Inflammatory macrophage (primary cell): ENCODE results near the gene TCF7.
A peak's percentile ranks its signal among the peaks of the same experiment; 100 is the strongest.

ENCODE experiments used
- DNase-seq, 2 donors: peaks; one replicate each; pipeline ENCODE4 v3.0.0-alpha.2; 2020 to 2022

TCF7 gene

DNA sequence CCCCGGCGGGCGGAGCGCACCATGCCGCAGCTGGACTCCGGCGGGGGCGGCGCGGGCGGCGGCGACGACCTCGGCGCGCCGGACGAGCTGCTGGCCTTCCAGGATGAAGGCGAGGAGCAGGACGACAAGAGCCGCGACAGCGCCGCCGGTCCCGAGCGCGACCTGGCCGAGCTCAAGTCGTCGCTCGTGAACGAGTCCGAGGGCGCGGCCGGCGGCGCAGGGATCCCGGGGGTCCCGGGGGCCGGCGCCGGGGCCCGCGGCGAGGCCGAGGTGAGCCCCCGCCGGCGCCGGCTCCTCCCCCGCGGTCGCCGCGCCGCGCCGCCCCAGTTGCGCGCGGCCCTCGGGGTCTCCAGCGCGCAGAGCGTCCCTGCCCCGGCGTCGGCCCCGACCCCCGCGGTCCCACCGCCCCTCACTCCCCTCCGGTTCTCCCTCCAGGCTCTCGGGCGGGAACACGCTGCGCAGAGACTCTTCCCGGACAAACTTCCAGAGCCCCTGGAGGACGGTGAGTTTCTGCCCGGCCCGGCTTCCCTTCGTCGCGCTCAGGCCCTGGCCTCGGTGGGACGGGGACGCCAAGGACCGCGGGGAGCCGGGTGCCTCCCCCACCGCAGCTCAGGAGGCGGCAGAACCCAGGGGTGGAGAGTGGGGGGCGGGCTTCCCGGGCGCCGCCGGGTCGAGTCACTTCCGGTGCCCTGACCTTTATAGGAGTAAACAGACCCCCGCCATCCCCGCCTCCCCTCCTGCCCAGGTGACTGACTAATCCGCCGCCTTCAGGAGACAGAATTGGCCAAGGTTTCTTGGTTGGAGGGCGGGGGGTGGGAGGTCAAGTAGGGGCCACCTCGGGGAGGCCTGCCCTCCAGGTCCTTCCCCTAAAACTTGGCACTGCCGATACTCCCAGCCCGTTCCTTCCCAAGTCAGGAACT, 665 bp downstream of the TCF7 start:
- no peak for DNase-seq

DNA sequence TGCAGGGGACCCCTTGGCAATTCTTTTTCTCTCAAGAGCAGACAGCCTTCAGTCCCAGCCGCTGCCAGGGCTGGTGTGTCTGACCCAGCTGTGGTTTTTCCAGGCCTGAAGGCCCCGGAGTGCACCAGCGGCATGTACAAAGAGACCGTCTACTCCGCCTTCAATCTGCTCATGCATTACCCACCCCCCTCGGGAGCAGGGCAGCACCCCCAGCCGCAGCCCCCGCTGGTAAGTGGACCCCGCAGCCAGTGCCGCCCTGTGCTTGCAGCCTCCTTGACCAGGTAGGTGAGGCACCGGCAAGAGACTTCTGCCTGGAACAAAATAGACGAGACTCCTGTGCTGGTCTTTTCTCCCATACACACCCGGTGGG, 1.3 kb downstream of the TCF7 start:
- no peak for DNase-seq

DNA sequence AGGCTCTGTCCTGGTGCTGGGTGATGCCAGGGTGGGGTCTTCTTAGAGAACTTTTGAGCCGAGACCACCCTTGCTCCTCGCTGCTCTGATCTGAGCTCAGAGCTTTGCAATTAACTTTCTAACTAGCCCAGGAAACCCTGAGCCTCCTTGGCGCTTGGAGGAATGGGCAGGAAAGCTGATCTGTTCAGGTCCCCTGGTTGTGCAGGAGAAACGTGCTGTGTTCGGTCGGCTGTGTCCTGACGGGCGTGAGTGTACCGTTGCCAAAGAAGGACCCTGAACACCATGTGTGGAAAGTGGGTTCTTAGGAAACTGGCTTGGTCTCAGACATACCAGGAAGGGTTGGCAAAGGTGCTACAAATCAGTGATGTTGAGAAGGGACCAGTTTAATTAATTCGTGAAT, 1.8 kb downstream of the TCF7 start:
- DNase-seq: no peak

DNA sequence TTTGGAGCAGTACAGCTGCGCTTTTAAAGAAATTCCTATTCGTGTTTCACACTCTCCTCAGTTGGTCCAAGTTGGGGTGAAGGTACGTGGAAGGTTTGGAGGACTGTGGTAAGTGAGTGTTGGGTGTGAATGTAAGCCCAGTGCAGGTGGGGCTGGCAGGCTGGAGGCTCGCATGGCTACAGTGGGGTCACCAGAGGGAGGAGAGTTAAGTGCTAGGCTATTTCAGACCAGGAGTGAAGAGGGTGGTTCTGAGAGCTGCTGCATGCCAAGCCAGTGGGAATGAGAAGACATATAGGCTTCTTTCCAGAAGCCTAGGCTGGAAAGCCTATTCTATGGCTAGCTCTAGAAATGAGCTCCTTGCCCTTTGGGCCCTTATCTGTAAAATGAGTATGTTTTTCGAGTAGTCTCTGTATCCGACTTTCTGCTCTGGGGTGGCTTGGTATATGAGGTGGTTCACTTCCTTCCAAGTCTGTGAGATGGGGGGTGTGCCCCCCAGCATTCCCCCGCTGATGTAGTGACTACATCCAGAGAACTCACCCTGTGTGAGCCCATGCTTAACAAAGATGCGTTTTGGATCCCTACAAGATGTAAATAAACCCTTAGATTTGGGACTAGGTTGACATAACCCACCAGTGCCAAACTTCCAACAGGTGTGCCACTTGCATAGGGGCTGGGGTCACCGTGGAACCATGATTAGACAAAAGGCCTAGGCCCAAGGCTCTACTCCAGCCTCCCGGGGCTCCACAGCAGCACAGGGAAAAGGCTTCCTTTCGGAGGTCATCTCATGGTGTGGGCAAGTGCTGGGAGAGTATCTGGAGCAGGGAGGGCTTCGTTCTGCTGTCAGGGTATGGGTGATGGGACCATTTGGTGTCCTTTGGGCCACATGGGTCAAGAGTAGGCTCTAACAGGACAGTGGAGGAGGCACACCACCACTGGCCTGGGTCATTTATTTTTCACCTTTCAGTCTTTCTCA, 2.6 kb downstream of the TCF7 start:
- no peak for DNase-seq

GRCh38 chr5:134118212-134118835, 3.8 kb downstream of the TCF7 start:
- DNase-seq: peak; percentile 60 to 70

DNA sequence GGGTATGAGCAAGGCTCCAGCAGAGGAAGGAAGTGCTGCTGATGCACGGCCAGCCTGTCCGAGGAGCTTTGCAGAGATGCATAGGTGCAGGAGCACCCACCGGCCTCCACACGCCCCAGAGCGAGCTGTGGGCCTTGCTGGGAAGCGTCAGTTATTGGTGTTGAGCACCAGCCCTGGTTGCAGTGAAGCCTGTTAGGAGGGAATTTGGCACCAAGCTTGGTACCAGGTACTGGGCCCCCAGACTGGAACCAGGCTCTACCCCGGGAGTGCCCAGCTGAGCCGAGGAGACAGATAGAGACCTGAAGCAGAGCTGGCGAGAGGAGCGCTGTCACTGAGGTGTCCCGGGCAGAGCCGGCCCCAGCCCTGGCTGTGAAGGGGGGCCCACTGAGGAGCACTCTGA, 5.2 kb downstream of the TCF7 start:
- no peak for DNase-seq

DNA sequence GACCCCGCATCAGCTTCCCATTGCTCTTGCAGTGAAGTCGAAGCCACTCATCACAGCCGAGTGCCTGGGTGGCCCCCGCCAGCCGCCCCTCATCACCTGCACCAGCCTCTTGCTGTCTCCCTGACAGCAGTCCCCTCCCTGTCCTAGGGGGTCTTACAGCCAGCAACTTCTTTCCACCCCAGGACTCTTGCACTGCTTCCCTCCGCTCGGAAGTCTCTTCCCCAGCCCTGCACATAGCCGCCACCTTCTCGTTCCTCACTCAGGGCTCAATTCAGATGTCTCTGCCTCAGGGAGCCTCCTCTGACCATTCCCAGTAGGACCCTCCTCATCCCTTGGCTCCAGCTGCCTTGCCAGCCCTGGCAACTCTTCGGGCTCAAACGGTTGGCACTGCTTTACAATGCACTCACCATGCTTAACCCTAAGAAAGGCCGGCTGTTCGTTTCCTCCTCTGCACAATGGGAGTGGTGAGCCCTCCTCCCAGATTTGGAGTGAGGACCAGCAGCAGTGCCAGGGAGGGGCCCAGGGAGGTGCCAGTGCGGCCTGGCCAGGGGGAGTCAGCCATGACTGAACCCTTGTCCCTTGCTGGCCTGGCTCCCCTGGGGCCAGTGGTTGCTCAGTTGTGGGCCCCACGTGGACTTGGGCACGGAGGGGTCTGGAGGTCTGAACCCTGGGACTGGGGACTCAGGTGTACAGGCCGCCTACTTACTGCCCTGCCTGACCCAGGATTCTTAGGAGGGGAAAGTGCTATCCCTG, 6.1 kb downstream of the TCF7 start:
- DNase-seq: no peak

GRCh38 chr5:134122530-134122929, 8.0 kb downstream of the TCF7 start:
- DNase-seq: no peak

GRCh38 chr5:134123360-134123759, 8.9 kb downstream of the TCF7 start:
- no peak for DNase-seq

GRCh38 chr5:134124289-134125038, 10.0 kb downstream of the TCF7 start:
- no peak for DNase-seq

DNA sequence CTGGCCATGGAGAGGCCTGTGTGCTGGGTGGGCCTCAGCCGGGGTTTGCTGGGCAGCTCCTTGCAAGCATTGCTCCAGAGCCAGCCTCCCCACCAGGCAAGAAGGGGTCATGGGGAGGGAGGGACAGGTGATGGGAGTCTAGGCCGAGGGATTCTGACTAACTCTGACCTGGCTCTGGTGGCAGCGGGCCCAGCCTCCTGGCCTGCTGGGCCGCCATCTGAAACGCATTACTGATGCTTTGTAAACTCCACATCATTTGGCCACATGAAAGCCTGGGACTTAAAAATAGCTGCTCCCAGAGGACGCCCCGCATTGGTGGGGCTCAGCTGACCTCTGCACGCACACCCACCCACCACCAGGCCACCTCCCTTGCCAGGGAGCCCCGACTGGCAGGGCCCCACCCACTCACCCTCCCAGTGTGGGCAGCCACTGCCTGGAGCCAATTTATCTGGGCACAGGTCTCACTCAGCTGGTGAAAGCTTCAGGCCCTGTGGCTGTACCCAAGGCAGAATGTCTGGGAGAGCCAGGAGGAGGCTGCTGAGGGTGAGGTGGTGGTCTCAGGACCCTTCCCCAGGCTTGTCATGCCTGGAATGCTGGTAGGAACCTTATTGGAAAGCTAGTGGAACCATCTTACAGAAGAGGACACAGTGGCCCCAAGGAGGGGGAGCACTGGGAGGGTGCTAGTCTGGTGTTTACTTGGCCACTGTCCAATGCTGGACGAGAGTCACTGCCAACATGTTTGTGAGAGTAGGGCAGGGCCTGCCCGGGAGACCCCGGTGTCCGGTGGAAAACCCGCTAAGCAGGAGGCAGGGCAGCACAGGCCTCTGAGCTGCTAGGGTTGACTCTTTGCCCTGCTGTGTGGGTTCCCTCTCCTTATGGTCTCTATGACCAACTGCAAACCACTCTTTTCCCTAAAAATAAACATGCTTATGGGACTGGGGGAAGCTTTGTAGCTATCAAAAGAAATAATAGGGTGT, 10.8 kb downstream of the TCF7 start:
- no peak for DNase-seq

DNA sequence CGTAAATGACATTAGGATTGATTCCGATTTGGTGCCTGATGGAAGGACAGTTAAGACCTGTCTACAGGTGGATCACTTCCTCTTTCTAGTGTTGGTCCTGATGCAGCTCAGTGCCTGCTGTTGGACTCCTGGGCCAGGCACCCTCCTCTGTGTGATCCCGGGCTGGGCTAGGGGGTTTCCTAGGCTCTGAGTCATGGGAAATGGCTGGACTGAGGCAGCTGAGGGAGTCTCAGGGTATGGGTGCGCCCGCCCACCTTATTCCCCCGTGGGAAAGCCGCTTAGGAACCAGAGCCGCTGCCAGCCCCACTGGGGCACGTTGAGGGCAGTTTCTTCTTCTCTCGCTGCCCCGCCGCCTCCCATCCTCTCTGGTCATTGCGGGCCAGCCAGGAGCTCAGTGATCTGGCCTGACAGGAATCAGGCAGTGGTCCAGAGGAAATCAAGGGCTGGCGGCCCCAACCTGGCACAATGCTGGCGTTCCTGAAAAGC, 12.9 kb downstream of the TCF7 start:
- no peak for DNase-seq

- no peak for DNase-seq
Measured at GRCh38 chr5:134127988-134128647, 13.6 kb downstream of the TCF7 start.

DNA sequence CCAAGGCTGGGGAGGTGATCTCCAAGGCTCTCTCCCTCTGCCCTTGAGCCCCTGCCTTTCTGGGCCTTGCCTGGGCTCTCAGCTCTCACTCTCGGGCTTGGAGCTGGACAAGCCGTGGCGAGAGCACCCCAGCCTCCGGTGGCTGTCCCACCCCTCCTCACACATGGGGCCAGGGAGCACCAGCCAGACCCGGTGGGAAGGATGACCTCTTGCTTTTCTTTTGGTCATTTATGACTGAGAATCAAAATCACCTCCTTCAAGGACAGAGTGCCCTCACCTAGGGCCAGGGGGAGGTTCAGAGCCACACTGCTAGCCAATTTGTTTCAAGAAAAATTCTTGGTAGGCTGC, 14.1 kb downstream of the TCF7 start:
- no peak for DNase-seq

- no peak for DNase-seq
Measured at GRCh38 chr5:134129411-134130238, 15.1 kb downstream of the TCF7 start.

- DNase-seq: no peak
Measured at GRCh38 chr5:134130239-134130945, 15.9 kb downstream of the TCF7 start.

DNA sequence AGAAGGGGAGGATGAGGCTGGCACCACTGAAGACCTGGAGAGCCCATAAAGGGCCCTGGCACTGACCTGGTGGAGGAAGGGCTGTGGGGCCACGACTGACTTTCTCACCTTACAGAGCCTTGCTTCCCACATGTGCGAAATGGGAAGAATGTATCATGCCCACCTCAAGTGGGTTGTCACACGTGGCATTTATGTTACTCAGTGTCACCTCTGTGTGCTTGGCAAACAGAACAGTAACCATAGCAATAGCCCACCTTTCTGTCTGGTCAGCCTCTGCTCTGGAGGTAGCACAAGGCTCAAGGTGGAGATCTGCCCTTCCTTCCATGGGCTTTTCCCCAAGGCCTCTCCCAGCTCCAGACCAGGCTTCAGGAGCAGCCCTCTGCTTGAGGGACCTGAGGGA, 16.7 kb downstream of the TCF7 start:
- DNase-seq: no peak
